AG09309 (cell line): Measurements from ENCODE around the gene EXOC3L4.

Experiments used
- DNase-seq: peaks from one replicate; pipeline ENCODE4 v3.0.0-alpha.2; 2010; ENCODE audit warnings: low read depth
- H3K4me3 ChIP-seq: 2 replicates; pipeline ENCODE4 v1.5.1; 2011; ENCODE audit warnings: mild to moderate bottlenecking, low read depth, low read length, moderate library complexity; ENCODE audit not compliant: control insufficient read depth
- CTCF ChIP-seq: IDR thresholded peaks from 2 replicates; pipeline ENCODE4 v1.5.1; 2011; ENCODE audit warnings: mild to moderate bottlenecking, low read depth, low read length, inconsistent platforms; ENCODE audit not compliant: insufficient read depth, control insufficient read depth; ENCODE audit errors: missing control alignments

Gene EXOC3L4

GRCh38 chr14:103108749-103109207 lies 14.3 kb downstream of the EXOC3L4 start:
- no peak for TF ChIP-seq CTCF
- DNase-seq: no peak
- H3K4me3 ChIP-seq: no peak overlapping the region

GRCh38 chr14:103109535-103110441 lies 15.3 kb downstream of the EXOC3L4 start:
- no peak overlapping the region for H3K4me3 ChIP-seq
- TF ChIP-seq CTCF: no peak
- DNase-seq: no peak

- TF ChIP-seq CTCF: no peak
- H3K4me3 ChIP-seq: no peak overlapping the region
- no peak for DNase-seq
Observed at GRCh38 chr14:103110681-103111231, 16.2 kb downstream of the EXOC3L4 start.

- no peak overlapping the region for H3K4me3 ChIP-seq
- no peak for TF ChIP-seq CTCF
- no peak for DNase-seq
Observed at GRCh38 chr14:103111232-103111868, 16.8 kb downstream of the EXOC3L4 start.

- no peak overlapping the region for H3K4me3 ChIP-seq
- DNase-seq: no peak
- TF ChIP-seq CTCF: no peak
Observed at GRCh38 chr14:103112400-103113243, 18.1 kb downstream of the EXOC3L4 start.

GRCh38 chr14:103113303-103113702 lies 18.8 kb downstream of the EXOC3L4 start:
- DNase-seq: no peak
- TF ChIP-seq CTCF: no peak
- no peak overlapping the region for H3K4me3 ChIP-seq
